ENCODE data around the gene TNFSF15. TPM values are rescaled to one million over a fixed set of nuclear protein-coding genes. Genes with fewer than 3 reads are reported as not detected.

Gene TNFSF15
- total RNA-seq, 1 donor from 2014 or later: 2.1 TPM

DNA sequence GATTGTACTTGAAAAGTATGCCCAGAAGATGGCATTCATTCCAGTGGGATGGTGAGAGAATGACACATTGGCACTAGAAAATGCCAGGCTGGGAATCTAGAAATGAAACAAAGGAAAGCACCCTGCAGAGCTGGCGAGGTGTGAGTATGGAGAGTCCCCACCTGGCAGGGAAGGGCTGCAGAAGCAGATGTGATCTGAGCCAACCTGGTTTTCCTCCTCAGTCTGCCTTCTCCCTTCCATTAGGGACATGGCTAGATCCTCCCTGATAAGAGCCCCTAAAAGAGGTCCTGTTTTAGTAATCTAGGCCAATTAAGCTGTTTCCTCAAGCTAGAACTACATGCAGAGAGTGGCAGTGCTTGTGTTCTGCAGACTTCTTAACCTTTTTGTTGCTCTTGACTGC lies 24.7 kb upstream of the TNFSF15 start:
- no peak for DNase-seq (ENCODE audit: low spot score, unreplicated experiment)
- Mint-ChIP-seq H3K27me3 (peaks cover 19% of the 10 kb centered on the region), H3K36me3 (ENCODE audit: insufficient read depth) (no peaks in the 10 kb centered on the region), H3K9me3 (ENCODE audit: low read depth) (no peaks in the 10 kb centered on the region), H3K4me3 (ENCODE audit: low read depth) (no peak overlapping the region), H3K4me1 (ENCODE audit: low read depth) (no peaks in the 10 kb centered on the region), H3K27ac (no peak overlapping the region)
- TF ChIP-seq, protein P1, sequence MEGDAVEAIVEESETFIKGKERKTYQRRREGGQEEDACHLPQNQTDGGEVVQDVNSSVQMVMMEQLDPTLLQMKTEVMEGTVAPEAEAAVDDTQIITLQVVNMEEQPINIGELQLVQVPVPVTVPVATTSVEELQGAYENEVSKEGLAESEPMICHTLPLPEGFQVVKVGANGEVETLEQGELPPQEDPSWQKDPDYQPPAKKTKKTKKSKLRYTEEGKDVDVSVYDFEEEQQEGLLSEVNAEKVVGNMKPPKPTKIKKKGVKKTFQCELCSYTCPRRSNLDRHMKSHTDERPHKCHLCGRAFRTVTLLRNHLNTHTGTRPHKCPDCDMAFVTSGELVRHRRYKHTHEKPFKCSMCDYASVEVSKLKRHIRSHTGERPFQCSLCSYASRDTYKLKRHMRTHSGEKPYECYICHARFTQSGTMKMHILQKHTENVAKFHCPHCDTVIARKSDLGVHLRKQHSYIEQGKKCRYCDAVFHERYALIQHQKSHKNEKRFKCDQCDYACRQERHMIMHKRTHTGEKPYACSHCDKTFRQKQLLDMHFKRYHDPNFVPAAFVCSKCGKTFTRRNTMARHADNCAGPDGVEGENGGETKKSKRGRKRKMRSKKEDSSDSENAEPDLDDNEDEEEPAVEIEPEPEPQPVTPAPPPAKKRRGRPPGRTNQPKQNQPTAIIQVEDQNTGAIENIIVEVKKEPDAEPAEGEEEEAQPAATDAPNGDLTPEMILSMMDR (IDR thresholded peaks at IDR 0.05; ENCODE audit: unreplicated experiment): no peak

DNA sequence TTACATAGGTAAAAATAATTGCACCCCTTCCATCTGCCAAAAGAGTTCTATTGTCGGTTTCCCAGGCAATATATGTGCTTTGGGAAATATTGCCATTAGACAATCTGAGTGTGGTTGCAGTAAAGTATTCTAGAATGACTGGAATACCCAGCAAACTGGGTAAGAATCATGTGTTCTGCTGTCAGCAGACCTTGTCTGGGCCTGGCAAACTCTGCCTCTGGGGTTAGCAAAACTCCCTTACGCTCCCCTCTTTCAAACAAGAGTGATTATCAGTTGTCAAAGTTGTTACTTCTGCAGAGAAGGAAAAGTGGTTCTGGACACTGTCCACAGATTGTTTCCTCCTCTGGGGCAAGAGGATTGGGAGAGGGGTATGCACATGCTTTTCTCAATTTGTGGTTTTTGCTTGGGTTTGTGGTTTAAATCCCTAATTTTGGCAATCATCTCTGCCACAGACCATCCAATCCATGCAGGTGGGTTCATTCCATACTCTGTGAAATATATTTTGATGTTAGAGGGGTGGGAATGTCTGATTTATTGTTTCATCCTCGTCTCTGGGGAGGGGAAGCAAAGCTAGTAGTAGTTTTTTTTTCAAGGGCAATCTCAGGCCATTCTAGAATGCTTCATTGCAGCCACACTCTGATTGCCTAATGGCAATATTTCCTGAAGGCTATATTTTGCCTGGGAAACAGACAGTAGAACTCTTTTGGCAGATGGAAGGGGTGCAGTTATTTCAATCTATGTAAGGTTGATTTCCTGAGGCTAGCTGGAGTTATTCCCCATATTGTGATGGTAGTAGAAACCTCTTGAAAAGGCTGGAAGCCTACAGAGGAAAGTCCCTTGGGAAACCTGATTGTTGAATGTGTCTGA lies 24.0 kb upstream of the TNFSF15 start:
- TF ChIP-seq, protein P1 (IDR thresholded peaks at IDR 0.05; ENCODE audit: unreplicated experiment): no peak
- no peak for DNase-seq (ENCODE audit: low spot score, unreplicated experiment)
- Mint-ChIP-seq H3K27me3 (peaks cover 13% of the 10 kb centered on the region), H3K4me1 (ENCODE audit: low read depth) (no peaks in the 10 kb centered on the region), H3K36me3 (ENCODE audit: insufficient read depth) (no peaks in the 10 kb centered on the region), H3K4me3 (ENCODE audit: low read depth) (no peak overlapping the region), H3K9me3 (ENCODE audit: low read depth) (no peaks in the 10 kb centered on the region), H3K27ac (no peak overlapping the region)

DNA sequence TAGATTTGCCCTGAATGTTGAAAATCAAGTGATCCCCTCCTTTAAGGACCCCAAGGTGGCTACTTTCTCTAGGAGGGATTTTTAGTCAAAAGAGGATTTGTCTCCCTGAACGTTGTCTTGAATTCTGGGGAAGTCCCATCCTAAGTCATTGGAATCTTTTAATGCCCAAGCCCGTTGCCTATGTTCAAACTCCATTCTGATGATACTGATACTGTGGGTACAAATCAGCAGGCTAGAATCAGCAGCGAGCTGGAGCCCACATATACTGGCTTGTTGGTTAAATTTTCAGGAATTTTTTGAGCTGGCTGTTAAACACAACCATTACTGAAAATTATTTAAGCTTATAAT lies 22.4 kb upstream of the TNFSF15 start:
- Mint-ChIP-seq H3K36me3 (ENCODE audit: insufficient read depth) (no peaks in the 10 kb centered on the region), H3K27me3 (peaks cover 13% of the 10 kb centered on the region), H3K4me1 (ENCODE audit: low read depth) (no peaks in the 10 kb centered on the region), H3K4me3 (ENCODE audit: low read depth) (no peak overlapping the region), H3K9me3 (ENCODE audit: low read depth) (no peaks in the 10 kb centered on the region), H3K27ac (no peak overlapping the region)
- TF ChIP-seq, protein P1 (IDR thresholded peaks at IDR 0.05; ENCODE audit: unreplicated experiment): no peak
- no peak for DNase-seq (ENCODE audit: low spot score, unreplicated experiment)

DNA sequence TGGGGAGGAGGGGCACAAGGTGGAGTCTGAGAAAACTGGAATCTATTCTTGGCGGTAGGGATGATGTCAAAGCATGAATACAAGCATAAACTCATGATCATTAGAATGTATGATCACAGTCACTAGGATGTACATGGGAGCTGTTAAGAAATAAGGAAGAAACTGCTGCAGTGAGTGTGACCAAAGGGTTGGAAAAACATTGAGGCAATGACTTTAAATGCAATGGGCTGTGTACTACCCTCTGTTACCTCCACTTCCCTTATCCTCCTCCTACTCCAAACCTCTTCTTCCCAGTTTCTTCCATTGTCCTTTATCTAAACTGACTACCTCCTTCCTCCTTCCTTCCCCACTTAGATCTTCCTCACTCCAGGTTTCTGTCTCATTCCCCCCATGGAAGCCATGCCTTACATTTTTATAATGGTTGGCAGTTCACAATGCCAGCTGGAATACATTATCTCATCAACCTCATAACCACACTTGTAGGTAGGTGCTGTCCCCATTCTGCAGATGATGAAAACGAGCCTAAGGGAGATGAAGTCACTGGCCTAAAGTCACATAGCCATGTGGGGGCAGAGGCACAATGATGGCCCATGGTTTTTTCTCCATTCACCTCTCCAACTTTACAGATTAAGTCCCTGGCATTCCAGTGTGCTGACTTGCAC lies 21.9 kb upstream of the TNFSF15 start:
- TF ChIP-seq, protein P1 (IDR thresholded peaks at IDR 0.05; ENCODE audit: unreplicated experiment): no peak
- Mint-ChIP-seq H3K9me3 (ENCODE audit: low read depth) (no peaks in the 10 kb centered on the region), H3K4me3 (ENCODE audit: low read depth) (no peak overlapping the region), H3K27me3 (peaks cover 13% of the 10 kb centered on the region), H3K36me3 (ENCODE audit: insufficient read depth) (no peaks in the 10 kb centered on the region), H3K4me1 (ENCODE audit: low read depth) (no peaks in the 10 kb centered on the region), H3K27ac (no peak overlapping the region)
- DNase-seq (ENCODE audit: low spot score, unreplicated experiment): no peak

DNA sequence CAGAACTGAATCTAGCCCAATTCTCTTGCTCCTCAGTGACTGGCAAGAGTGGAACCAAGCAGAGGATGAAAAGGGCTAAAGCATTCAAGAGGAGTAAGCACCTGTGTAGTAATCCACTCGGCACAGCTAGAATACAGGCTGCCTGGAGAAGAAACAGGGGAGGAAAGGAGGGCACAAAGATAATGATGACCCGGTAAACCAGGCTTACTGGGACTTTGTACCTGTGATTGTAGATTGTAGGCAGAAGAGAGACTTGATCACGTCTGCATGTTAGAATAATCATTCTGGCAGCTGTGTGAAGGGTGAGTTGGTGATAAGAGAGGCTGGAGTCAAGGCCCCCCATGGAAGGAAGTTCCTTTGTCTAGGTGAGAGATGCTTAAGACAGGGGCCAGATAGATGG lies 20.6 kb upstream of the TNFSF15 start:
- Mint-ChIP-seq H3K4me1 (ENCODE audit: low read depth) (no peaks in the 10 kb centered on the region), H3K27me3 (peaks cover 13% of the 10 kb centered on the region), H3K27ac (no peak overlapping the region), H3K9me3 (ENCODE audit: low read depth) (no peaks in the 10 kb centered on the region), H3K36me3 (ENCODE audit: insufficient read depth) (no peaks in the 10 kb centered on the region), H3K4me3 (ENCODE audit: low read depth) (no peak overlapping the region)
- DNase-seq (ENCODE audit: low spot score, unreplicated experiment): no peak
- TF ChIP-seq, protein P1 (IDR thresholded peaks at IDR 0.05; ENCODE audit: unreplicated experiment): no peak

Data from progenitor cell of endocrine pancreas (in vitro differentiated cells).